ENCODE results near the gene GJC2.
"Not testable (repeated sequence)": the region's sequence is repeated elsewhere in the genome, so short reads cannot be mapped to it uniquely, and the experiment has no call there.

The GJC2 gene

DNA sequence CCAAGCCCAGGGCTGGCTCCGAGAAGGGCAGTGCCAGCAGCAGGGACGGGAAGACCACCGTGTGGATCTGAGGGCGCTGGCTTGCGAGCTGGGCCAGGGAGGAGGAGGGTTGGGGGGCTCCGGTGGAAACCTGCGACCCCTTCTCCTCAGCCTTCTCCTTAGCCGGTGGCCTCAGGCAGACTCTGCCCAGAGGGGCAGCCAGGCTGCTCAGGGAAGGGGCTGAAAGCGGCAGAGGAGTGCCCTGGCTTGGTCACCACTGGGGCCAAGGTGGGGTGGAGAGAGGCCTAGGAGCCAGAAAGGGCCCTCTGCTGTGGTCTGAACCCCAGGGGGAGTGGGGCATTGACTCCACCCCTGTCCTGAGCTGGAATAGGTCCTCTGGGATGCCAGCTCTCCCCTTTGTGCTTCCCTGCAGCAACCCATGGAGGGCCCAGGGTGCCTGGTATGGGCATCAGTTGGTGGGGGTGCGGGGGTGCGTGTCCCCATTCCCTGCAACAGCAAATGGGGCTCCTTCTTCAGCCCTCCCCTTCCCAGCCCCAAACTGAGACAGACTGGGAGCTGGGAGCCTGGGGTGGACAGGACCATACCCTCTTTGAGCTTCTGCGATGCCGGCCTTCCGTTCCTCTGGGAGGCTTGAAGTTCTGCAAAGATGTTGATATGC, 9.4 kb downstream of the GJC2 start:
- no peak for DNase-seq

DNA sequence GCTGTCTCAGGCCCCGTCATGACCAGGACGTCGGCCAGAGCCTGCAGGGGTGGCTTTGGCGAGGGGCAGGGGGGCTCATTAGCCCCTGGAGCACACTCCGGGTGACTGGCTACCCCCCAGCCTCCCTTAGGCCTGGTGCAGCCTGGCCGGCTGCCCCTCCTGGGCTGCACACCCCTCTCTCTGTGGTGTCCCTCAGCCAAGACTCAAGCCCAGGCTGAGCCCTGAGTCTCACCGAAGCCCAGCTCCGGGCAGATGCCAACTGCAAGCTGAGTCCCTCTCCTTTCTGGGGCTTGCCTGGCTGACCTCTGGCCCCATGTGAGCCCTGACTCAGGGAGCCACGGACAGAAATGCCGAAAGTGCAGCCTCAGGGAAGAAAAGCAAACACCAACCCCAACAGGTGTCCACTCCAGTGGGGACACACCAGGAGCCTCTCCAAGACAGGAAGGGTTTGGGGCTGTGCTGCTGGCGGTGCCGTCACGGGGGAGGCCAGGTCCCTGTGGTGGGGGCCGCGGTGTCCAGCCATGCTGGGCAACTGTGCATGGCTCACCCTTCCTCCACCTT, 10.6 kb downstream of the GJC2 start:
- DNase-seq = no peak

DNA sequence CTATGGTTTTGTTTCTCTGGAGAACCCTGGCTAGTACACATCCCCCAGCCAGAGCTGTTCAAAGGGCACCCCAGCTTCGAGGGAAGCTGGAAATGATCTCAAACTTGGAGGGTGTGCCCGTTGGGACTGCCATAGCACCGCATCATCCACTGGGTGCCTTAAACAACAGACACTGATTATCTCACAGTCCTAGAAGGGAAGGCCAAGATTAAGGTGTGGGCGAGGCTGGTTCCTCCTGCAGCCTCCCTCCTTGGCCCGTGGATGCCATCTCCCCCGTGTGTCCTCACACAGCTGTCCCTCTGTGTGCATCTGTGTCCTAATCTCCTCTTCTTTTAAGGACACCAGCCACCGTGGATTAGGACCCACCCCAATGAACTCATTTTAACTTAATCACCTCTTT, 11.6 kb downstream of the GJC2 start:
- DNase-seq = no peak

DNA sequence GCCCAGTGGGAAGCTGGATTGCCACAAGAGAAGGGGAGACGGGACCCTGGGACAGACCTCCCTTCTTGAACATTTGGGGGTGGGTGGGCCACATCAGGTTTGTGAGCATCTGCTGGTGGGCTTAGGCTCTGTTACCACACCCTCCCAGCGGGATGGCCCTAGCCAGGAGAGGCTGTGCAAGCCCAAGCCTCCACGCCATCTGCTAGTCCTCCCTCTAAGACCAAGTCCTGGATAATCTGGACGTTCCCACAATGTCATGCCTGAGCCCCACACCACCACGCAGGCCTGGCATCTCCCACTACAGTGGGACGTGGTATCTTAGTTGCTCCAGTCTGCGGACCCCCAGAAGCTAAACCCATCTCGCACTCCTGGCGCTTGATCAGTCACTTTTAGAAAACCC, 12.1 kb downstream of the GJC2 start:
- DNase-seq = no peak

DNA sequence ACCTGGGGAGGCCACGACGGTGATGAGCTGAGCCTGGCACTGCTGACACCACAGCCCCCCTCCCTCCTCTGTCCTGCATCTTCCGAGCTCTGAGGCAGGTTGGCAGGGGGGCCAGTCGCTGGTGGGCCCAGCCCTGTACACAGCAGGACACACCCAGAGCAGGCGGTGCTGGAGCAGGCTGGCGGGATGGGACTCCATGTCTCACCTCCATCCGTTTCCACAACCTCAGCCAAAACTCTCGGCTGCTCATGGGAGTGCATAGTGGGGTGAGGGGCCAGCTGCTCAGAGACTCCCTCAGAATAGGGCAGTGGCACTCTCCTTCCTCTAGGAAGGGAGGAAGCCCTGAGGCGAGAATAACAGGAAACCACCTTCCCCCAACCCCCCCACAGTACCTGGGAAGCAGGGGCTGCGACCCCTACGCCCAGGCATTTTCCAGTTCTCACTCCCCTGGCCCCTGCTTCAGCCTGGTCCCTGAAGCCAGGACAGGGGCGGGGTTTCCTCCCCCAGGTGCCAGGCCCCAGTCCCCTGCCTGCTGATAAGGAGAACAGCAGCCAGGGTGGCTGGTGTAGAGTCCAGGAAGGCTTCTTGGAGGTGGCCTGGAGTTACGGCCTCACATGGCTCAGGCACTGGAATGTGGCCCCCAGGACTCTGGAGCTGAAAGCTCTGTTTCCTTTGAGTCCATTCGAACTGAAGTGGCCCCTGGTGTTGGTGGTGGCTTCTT, 12.7 kb downstream of the GJC2 start:
- DNase-seq = no peak

DNA sequence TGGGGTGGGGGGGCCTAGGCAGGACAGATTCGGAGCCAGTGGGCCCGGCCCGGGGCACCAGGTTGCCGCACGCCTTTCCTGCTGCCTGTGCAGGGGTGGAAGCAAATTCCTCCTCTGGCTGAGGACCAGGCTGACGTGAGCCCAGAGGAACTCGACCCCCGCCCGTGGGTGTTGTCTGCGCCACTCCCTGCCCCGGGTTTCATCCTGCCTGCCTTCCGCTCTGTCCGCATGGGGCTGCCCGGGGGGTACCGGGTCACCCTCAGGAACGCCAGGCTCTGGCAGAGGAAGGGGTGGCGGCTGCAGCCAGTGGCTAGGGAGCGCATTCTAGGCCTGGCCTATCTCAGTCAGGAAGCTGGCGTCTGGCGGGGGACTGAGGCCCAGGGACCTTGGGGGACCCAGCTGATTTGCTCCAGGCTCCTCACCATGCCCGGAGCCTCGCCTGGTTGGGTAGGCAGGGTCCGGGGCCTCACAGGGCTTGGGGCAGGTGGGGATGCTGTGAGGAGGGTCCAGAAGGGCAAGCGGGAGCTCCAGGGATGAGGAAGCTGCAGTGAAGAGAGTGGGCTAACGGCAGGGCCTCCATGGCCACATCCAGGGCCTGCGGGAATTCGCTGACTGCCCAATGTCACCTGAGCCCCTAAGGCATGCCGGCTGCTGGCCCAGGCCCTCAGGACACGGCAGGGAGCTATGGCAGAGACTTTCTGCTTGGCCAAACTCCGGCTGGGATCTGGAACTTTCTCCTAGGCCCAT, 13.4 kb downstream of the GJC2 start:
- DNase-seq = no peak

DNA sequence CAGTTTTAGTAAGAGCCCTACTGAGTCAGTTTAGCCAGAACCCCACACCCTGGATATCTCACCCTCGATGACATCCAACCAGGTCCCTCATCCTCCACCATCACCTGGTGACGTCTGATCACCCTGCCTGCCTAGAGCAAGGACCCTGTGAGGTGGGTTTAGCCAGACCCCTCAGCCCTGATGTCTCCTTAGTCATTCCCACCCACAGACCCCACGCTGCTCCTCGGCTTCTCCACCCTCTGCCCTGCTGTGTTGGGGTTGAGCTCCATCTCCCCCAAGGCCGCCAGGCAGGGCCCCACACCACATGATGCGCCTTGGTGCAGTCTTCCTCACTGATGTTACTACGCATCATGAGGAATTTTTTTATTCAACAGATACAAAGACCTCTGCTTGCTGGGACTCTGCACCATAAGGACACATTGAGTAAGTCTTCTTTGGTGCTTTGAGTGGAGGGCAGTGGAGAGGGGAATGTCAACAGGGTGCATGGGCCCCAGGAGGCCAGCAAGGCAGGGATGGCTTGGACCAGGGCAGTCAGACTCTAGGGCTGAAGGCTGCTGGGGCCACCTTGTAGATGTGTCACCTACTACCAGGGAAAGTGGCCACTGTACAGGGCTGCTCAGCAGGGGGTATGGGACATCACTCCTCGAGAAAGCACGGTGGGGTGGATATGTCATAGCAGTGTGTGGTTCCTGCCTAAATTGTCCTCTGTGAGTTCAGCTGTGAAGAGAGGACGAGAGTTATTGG, 14.2 kb downstream of the GJC2 start:
- DNase-seq = no peak

DNA sequence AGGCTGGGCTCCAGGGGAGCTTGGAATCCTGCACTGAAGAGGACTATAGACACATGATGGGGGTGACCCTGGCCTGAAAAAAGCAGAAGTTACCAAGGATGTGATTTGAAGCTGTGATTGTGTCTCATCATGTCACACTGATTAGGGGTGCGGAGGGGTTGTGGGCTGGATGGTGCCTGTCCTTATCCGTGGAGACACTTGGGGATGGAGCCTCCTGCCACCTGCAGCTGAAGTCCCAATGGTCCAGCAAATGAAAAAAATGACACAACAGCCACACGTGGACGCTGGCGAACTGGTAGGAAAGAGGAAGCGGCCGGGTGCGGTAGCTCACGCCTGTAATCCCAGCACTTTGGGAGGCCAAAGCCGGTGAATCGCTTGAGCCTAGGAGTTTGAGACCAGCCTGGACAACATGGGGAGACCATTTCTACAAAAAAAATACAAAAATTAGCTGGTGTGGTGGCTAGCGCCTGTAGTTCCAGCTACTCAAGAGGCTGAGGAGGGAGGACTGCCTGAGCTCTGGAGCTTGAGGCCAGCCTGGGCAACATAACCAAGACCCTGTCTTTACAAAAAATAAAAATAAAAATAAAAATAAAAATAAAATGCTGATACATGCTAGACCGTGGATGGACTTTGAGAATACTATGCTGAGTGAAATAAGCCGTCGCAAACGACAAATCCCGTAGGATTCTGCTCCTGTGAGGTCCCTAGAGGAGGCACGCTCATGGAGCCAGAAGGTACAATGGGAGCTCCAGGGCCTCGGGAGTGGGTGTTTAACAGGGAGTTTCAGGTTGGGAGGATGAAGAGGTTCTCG, 15.0 kb downstream of the GJC2 start:
- no peak for DNase-seq

DNA sequence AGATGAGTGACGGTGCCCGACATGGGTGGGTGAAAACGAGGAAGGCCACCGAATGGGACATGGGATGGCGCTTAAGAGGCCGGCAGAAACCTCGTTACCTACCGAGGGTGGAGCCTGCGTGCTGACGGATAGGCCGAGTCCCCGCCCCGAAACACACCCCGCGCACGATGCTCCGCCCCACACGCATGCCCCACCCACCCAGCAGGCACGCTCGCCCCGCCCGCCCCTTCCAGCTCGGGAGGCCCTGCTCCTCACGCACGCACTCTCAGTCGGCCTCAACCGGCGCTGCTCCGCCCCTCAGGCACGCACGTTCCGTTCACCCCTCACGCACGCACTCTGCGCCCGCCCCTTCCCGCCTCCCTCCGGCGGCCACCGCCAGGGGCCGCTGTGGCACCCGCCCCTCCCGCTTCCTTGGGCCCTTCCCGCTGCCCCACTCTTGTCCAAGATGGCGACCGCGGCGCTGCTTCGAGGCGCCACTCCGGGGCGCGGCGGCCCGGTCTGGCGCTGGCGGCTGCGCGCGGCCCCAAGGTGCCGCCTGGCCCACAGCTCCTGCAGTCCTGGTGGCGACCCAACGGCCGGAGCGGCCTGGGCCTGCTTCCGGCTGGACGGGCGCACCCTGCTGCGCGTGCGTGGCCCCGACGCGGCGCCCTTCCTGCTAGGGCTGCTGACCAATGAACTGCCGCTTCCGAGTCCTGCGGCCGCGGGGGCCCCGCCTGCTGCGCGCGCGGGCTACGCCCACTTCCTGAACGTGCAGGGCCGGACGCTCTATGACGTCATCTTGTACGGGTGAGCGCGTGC, 15.8 kb downstream of the GJC2 start, which contains the start of gene IBA57:
IBA57 (plus strand) TSS at position 433 of the 798 bp plus-strand sequence; CDS start at position 446, 13 bp downstream.
- DNase-seq = peak; percentile 99

DNA sequence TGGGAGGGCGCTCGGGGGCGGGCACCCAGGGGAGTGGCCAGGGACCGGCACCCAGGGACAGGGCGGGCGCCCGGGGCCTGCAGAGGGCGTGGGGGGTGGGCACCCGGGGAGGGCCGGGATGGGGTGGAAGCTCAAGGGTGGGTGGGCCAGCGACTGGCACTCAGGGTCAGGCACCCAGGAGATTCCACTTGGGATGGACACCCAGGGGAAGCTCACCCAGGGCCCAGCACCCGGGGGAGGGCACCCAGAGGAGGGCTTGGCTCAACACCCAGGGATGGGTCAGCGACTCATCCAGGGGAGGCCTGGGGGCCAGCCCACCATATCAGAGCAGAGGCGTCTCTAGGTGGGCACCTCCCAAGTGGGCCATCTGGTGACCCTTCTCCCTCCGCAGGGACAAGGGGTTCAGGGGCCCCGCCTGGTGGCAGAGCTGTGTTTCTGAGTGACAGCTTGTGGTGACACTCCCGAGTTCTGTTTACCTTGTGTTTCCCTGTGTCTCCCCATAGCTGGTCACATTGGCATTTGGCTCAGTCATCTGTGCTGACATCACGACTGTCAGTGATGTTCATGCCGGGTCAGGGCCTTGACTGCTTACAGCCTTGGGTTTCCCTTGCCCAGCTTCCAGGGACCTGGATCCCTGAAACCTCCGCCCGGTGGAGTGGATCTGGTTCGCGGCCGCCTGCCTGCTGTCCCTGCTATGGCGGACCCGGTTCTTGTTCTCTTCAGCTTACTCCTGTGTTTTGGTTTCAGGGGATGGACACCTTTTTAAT, 16.6 kb downstream of the GJC2 start:
- peak; percentile 59 for DNase-seq

DNA sequence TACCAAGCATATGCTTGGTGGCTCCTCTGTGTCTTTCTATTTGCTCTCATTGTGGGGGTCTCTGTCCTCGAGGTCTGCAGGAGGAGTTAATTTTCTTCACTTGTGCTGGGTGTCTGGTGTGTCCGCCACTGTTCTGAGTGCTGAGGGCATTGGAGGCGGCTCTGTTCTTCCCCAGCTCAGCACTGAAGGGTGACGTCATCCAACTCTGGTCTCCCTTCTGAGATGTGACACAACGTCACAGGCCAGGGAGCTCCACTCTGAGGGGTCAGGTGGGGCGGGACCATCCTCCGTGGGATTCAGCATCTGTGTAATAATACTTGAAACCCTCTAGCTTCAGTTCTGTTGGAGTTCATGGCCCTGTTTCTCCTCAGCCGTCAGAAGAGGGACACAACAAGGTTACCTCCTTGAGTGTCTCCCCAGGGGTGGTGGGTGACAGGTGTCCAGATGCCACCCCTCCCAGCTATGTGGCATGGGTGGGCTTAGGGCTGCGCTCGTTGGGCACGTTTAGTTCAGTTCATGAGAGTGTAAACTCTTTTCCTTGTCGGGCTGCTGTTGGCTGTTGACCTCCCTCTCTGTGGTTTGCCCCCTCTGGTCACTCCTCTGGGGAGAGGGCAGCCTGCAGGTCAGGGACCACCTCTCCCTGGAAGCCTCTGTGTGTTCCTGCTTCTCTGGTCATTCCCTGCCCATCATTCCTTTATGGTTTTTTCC, 19.0 kb downstream of the GJC2 start:
- no peak for DNase-seq

DNA sequence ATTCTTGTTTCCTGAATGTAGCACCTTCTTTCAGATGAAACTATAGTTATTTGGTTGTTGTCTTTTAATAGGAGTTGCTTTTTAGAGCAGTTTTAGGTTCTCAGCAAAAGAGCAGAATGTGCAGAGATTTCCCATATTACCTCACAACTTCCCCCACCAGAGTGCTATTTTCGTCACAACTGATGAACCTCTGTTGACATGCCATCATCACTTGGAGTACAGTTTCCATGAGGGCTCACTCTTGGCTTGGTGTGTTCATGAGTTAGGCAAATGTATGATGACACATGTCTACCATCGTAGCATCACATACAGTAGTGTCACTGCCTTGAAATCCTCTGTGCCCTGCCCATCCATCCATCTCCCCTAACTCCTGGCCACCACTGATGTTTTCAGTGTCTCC, 19.6 kb downstream of the GJC2 start:
- no peak for DNase-seq

DNA sequence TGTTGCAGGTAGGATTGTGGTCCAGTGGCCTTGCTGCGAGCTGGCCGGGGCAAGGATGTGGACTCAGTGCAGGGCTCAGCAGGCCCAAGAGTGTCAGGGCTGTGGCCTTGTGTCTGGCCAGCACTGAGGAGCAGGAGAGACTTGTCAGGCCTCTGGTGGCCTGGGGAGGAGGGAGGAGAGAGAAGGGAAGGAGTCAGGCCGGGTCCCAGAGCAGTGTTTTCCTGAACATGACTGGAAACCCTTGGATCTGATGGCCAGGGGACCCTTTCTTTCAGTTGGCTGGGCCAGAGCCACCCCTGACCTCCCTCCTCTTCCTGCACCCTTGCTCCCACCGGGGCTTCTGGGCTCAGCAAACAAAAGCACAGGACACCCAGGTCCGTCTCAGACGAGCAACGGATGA, 20.9 kb downstream of the GJC2 start:
- no peak for DNase-seq

DNA sequence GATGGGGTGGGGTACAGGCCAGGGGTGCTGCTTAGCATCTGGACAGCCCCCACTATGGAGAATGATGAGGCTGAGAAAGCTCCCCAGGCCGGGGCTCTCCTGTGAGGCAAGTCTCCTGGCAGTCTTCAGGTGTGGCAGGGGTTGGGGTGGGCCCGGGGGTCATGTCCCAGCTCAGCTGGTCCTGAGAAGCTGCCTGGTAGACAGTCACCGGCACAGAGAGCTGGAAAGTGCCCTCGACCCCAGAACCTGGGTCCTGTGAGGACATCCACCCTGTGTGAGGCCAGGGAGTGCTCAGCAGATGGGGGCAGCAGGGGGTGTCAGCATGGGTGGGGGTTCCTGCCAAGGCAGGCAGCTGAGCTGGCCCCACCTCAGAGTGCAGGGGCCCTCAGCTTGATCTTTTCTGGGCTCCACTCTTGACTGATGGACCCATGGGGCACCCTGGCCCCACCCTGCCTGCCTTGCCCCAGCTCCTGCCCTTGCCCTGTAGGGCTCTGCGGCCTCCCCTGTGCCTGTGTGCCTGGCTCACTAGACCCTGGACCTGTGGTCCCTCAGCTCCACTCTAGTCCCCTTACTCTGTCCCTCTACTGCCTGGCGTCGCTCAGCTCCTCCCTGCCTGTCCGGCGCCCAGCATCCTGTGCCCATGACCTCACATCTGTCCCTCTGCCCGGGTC, 21.6 kb downstream of the GJC2 start:
- no peak for DNase-seq

DNA sequence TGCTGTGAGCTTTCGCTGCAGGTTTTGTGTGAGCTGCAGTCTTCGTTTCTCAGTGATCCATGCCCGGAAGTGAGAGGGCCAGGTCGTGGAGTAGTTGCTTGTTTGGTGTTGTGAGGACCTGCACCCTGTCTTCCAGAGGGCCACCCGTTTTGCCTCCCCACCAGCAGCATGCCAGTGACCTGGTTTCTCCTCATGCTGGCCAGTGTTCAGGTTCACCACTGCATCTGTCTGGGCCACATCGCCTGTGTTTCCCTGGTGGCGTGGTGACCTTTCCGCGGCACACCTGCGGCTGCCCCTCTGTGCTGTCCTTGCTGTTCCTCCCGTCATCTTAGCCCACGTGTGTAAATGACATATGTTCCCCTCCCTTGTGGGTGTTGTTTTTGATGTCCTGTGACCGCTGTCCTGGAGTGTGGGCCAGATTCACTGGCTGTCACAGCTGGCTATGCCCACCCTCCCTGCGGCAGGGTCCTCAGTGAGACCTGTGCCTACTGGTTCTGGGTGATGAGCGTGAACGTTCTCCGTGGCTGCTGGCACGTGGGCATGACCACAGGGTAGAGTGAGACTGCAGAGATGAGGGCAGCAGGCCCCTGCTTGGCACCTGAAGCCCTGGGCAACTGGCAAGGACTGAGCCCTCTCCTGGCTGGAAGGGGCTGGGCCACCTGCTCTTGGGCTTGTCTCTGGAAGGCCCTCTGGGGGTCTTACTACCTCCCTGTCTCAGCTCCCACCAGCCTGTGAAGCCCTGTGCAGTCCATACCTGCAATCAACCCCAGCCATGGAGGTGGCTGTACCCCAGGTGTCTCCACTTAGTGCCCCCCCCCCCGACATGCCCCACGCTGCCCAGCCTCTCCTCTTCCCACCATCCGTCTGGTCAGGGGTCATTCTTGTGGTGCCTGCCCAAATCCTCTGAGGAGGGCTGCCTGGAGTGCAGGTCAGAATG, 23.1 kb downstream of the GJC2 start:
- no peak for DNase-seq

DNA sequence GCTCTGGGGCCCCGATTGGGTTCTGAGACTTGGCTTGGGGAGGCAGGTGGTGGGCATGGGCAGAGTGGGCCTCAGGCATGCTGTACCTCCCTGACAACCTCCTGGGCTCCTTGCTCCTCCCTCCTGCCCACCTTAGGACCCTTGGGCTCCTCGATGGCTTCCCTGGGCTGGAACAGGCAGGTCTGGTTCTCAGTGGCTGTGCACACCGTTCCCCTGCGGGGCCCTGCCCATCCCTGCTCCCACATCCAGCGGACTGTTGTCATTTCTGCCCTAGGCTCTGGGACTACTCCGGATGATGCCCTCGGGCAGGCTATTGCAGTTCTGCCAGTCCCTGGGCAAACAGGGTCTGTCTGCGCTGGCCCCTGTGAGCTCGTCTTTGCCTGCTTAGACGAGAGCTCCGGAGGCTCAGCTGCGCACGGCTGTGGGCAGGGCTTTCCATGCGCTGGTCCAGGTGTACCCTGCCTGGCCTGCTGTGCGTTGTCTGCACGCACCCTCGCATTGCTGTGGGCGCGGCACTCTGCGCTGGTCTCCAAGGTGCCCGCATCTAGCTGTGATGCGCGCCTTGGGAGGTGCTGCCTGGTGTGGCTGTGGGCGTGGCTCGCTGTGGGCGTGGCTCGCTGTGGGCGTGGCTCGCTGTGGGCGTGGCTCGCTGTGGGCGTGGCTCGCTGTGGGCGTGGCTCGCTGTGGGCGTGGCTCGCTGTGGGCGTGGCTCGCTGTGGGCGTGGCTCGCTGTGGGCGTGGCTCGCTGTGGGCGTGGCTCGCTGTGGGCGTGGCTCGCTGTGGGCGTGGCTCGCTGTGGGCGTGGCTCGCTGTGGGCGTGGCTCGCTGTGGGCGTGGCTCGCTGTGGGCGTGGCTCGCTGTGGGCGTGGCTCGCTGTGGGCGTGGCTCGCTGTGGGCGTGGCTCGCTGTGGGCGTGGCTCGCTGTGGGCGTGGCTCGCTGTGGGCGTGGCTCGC, 24.1 kb downstream of the GJC2 start:
- DNase-seq = not testable (repeated sequence)

All from NCI-H1092 (cell line).